NCI-H82 treated with DMSO at 0.1 percent for 48 hours (cell line): ENCODE data around the gene PXK.
"Not testable (repeated sequence)": the region's sequence is repeated elsewhere in the genome, so short reads cannot be mapped to it uniquely, and the experiment has no call there.

Source experiments
- DNase-seq: peaks from one replicate; lab custom pipeline; 2025; ENCODE audit not compliant: unreplicated experiment; lab: John Stamatoyannopoulos, UW

The PXK gene

GRCh38 chr3:58416191-58416590 is 83.5 kb downstream of the PXK start:
- no peak for DNase-seq

- DNase-seq: peak; percentile 52
Observed at GRCh38 chr3:58417075-58417474, 84.4 kb downstream of the PXK start.

- no peak for DNase-seq
Observed at GRCh38 chr3:58418227-58418626, 85.5 kb downstream of the PXK start.

GRCh38 chr3:58419780-58420507 is 87.3 kb downstream of the PXK start:
- no peak for DNase-seq

- DNase-seq: no peak
Observed at GRCh38 chr3:58421004-58421403, 88.3 kb downstream of the PXK start.

- DNase-seq: peak; percentile 15
Observed at GRCh38 chr3:58422756-58423325, 90.1 kb downstream of the PXK start.

- DNase-seq: no peak
Observed at GRCh38 chr3:58424613-58425012, 91.9 kb downstream of the PXK start.

- no peak for DNase-seq
Observed at GRCh38 chr3:58425782-58426181, 93.1 kb downstream of the PXK start.

- DNase-seq: no peak
Observed at GRCh38 chr3:58427661-58428361, 95.1 kb downstream of the PXK start.

GRCh38 chr3:58429657-58430056 is 97.0 kb downstream of the PXK start:
- DNase-seq: no peak

- DNase-seq: no peak
Observed at GRCh38 chr3:58432905-58433304, 100.2 kb downstream of the PXK start.

GRCh38 chr3:58433400-58434167 is 100.9 kb downstream of the PXK start, which contains the start of gene PDHB:
Gene PDHB (minus strand): TSS chr3:58433832. CDS start chr3:58433809, 23 bp downstream.
- peak; percentile 74 for DNase-seq

GRCh38 chr3:58434168-58434504 is 101.4 kb downstream of the PXK start:
- DNase-seq: no peak

- no peak for DNase-seq
Observed at GRCh38 chr3:58434511-58434910, 101.8 kb downstream of the PXK start.

GRCh38 chr3:58434990-58435389 is 102.3 kb downstream of the PXK start:
- no peak for DNase-seq

GRCh38 chr3:58437276-58437675 is 104.6 kb downstream of the PXK start:
- DNase-seq: not testable (repeated sequence)

GRCh38 chr3:58440996-58441355 is 108.3 kb downstream of the PXK start:
- DNase-seq: not testable (repeated sequence)

GRCh38 chr3:58441514-58442450 is 109.1 kb downstream of the PXK start:
- no peak for DNase-seq

- DNase-seq: no peak
Observed at GRCh38 chr3:58452176-58452575, 119.5 kb downstream of the PXK start.

GRCh38 chr3:58459160-58459559 is 126.5 kb downstream of the PXK start:
- DNase-seq: no peak

GRCh38 chr3:58462829-58463180 is 130.1 kb downstream of the PXK start:
- no peak for DNase-seq
